GM19099 (cell line): ENCODE data around the gene SPRED3.
A peak's percentile ranks its signal among the peaks of the same experiment; 100 is the strongest.

ENCODE experiments used
- POLR2A ChIP-seq: IDR thresholded peaks from 3 replicates; pipeline ENCODE4 v1.6.1; 2011; ENCODE audit warnings: low read depth; ENCODE audit not compliant: insufficient read length; ENCODE audit errors: extremely low read depth

SPRED3 gene

GRCh38 chr19:38400361-38400760, 11.9 kb downstream of the SPRED3 start:
- TF ChIP-seq POLR2A, result no peak

- TF ChIP-seq POLR2A, result no peak
Measured at GRCh38 chr19:38401148-38401547, 12.7 kb downstream of the SPRED3 start.

GRCh38 chr19:38402623-38402966, 14.1 kb downstream of the SPRED3 start:
- peak; percentile 4 for TF ChIP-seq POLR2A

DNA sequence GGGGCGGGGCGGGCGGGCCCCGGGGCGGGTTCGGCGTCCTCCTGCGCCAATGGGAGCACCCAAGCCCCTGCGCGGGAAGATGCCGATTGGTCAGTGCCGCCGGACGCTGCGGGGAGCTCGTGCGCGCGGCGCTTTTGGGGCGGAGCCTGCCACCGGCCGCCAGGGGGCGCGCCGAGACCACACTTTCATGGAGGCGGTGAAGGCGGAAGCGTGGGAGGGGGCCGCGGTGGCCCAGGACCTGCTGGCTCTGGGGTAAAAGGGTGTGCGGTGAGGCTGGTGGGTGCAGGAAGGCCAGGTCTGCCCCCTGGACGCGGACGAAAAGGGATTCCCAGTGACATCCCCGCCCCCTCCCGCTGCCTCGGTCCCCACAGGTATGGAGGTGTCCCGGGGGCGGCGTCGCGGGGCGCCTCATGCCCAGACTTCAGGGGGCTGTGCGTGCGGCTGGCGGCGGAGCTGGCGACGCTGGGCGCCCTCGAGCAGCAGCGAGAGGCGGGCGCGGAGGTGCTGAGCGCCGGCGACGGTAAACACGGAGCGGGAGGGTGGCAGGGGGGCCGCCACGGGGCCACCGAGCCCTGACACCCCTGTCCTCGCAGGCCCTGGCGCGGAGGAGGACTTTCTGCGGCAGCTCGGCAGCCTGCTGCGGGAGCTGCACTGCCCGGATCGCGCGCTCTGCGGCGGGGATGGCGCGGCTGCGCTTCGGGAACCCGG, 14.6 kb downstream of the SPRED3 start, which contains the start of gene FAM98C:
Gene FAM98C, plus strand, starts transcription at position 127 of the 708 bp plus-strand sequence. Its CDS starts 61 bp downstream, at position 188.
- peak; percentile 47 for TF ChIP-seq POLR2A

- TF ChIP-seq POLR2A, result no peak
Measured at GRCh38 chr19:38404858-38405257, 16.4 kb downstream of the SPRED3 start.

GRCh38 chr19:38405276-38405675, 16.8 kb downstream of the SPRED3 start:
- no peak for TF ChIP-seq POLR2A

- TF ChIP-seq POLR2A, result no peak
Measured at GRCh38 chr19:38409631-38410133, 21.2 kb downstream of the SPRED3 start.

DNA sequence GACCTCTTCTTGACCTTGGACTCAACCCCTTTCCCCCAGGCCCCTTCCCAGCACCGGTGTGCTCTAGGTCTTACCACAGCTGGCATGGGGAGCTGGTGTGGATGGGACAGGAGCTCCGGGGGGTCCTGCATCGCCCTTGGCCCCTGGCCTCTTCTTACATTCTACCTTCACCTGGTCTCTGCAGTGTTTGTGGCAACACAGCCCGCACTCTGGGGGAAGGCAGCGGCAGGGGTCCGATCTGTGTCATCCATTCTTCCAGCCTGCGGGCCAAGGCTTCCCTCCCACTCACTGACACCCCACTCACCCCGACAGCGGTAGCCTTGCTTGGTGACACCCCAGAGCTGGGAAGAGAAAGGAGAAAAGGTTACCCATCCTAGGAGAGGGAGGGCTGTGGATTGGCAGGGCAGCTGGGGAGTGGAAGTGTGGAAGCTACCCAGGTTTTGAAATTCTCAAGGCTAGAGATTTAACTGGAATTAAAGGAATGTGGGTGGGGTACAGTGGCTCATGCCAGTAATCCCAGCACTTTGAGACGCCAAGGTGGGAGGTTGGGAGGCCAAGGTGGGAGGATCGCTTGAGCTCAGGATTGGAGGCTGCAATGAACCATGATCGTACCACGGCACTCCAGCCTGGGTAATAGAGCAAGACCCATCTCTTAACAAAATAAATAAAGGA, 22.7 kb downstream of the SPRED3 start:
- TF ChIP-seq POLR2A, result no peak

DNA sequence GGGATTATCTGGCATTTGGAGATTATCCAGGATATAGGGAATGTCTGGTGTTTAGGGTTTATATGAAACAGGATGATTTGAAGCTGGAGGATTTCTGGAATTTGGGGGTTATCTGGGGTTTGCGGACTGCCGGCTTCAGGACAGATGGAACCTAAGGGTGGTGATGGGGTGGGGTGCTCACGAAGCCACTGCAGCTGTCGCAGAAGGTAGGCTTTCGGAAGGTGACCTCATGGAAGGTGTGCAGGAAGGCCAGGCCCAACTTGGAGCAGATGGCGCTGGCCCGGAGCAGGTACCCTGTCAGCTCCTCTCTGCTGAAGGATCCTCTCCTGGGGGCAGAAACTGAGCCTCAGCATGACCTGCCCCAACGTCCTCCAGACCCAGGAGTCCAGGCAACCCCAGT, 24.0 kb downstream of the SPRED3 start:
- TF ChIP-seq POLR2A, result no peak

DNA sequence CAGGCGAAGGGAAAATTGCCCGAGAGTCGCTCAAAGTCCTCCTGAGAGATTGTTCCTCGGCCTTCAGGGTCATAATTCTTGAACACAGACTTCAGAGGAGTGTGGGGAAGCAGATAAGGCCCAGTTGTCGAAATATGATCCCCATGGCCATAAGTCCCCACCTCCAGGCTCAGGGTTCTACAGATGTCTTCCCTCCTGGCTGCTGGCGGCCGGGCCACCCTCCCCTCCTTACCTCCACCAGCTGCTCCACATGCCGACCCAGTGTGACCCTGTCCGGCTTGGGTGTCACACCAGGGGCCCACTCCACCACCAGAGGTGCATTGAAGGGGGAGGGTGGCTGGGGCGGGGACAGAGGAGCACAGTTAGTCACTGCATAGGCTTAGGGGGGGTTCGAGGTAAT, 24.5 kb downstream of the SPRED3 start:
- no peak for TF ChIP-seq POLR2A

- no peak for TF ChIP-seq POLR2A
Measured at GRCh38 chr19:38413416-38413815, 24.9 kb downstream of the SPRED3 start.

GRCh38 chr19:38417146-38417543, 28.6 kb downstream of the SPRED3 start:
- TF ChIP-seq POLR2A, result no peak

DNA sequence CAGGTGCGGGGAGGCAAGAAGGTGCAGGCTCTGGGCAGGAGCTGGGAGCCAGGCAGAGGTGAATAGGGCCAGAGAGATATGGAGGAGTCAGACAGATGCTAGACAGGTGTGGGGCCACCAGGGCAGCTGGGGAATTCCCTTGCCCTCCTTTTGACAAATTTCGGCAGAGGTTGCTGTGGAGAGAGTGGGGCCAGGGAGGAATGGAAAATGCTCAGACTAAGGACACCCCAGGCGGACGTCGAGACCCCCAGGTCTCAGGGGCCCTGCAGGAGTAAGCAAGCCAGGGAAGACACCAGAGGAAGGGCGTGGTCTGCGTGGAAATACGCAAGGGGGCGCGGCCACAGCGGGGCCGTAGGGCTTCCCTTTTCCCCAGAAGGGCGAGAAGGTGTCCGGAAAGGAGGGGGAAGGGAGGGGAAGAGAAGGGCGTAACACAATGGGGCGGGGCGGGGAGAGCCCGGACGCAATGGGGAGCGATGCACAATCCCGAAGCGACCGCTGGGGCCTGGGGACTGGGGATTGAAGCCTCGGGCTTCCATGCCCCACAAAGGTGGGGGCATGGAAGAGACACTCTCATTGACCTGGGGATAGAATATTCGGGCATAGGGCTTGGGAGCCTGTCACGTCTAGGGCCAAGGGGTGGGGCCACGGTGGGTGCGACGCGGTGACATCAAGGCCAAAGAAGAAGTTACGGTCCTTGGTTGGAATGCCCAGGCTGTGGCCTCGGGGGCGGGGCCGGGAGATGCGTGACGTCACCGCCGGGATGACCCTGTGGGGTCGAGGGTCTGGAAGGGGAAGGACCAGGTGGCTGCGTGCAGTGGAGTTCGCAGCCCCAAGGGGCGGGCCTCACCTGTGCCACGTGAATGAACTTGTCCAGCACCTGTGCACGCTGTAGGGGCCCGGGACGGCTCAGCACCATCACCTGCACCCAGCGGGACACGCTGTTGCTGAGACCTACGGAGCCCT, 29.3 kb downstream of the SPRED3 start:
- TF ChIP-seq POLR2A, result no peak

GRCh38 chr19:38420935-38421334, 32.4 kb downstream of the SPRED3 start:
- no peak for TF ChIP-seq POLR2A

DNA sequence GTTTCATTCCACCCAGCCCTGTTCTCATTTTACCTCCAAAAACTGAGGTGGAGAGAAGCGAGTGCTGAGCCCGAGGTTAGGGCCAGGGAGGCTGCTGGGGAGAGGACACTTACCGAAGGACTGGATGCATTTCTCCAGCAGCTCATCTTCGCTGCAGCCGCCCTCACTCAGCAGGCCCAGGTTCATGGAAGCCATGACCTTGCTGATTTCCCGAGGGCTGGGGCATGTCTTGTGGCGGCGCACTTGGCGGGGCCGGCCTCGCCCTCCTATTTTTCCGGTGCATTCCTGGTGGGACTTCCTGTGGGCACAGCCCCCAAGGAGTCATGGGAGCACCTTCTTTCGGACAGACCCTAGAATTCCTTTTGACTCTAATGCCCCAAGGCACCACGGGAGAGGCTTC, 33.4 kb downstream of the SPRED3 start:
- no peak for TF ChIP-seq POLR2A
